Suprapubic skin (tissue), 4 donors: Measurements from ENCODE around the gene CLEC2A. TPM values are rescaled to one million over a fixed set of nuclear protein-coding genes. Genes with fewer than 3 reads are reported as not detected.

ENCODE experiments used
- DNase-seq, 2 donors: peaks; one replicate each; pipeline ENCODE4 v3.0.0-alpha.2; 2019; ENCODE audit warnings: low spot score in 2 of 2
- H3K27ac ChIP-seq: fragments of 200-600 bp; sonication (generic); one replicate; pipeline ENCODE4 v1.5.1; 2019
- H3K27me3 ChIP-seq: fragments of 200-600 bp; sonication (generic); one replicate; pipeline ENCODE4 v1.5.1; 2019
- H3K36me3 ChIP-seq: fragments of 200-600 bp; sonication (generic); one replicate; pipeline ENCODE4 v1.5.1; 2019
- H3K4me1 ChIP-seq: fragments of 200-600 bp; sonication (generic); one replicate; pipeline ENCODE4 v1.5.1; 2019
- H3K4me3 ChIP-seq: fragments of 200-600 bp; sonication (generic); one replicate; pipeline ENCODE4 v1.5.1; 2019; ENCODE audit warnings: mild to moderate bottlenecking
- H3K9me3 ChIP-seq: fragments of 200-600 bp; sonication (generic); one replicate; pipeline ENCODE4 v1.5.1; 2019
- CTCF ChIP-seq, 2 donors: fragments of 200-600 bp in 1 of 2; fragments of 450-650 bp in 1 of 2; sonication (generic) in 1 of 2; IDR thresholded peaks; one replicate each; pipeline ENCODE4 v1.5.1; 2016 to 2019; ENCODE audit warnings: antibody characterized with exemption in 2 of 2, mild to moderate bottlenecking in 1 of 2, moderate library complexity in 1 of 2
- EP300 ChIP-seq: sonication (generic); formaldehyde crosslinking; IDR thresholded peaks from one replicate; pipeline ENCODE4 v1.6.1; 2017; ENCODE audit warnings: antibody characterized with exemption
- POLR2A ChIP-seq, 2 donors: fragments of 450-650 bp; IDR thresholded peaks; one replicate each; pipeline ENCODE4 v1.6.1; 2017; ENCODE audit warnings: antibody characterized with exemption in 2 of 2, mild to moderate bottlenecking in 2 of 2, moderate library complexity in 2 of 2
- POLR2AphosphoS5 ChIP-seq, 3 donors: sonication (generic); formaldehyde crosslinking; IDR thresholded peaks; one replicate each; pipeline ENCODE4 v1.6.1; 2017; ENCODE audit warnings: antibody characterized with exemption in 3 of 3
- WGBS: methylation state at CpG from one replicate; pipeline ENCODE4 v1.1.5; 2018; 5-methylcytosine and 5-hydroxymethylcytosine counted together
- total RNA-seq, 4 donors: library from RNA; depleted of rRNA; stranded (reverse); fragments of >200 nt; gene quantifications; one replicate each; pipeline ENCODE4 v1.1.0, GENCODE V29; 2016

The CLEC2A gene
- total RNA-seq, 4 donors from 2014 or later: 35.7 to 68.5 (median 60.8) TPM

GRCh38 chr12:9895215-9895971 lies 36.8 kb downstream of the CLEC2A start:
- WGBS: 58% methylated on average over 6 of the region's 6 CpGs
- no peak for DNase-seq
- TF ChIP-seq EP300 (no peak), POLR2A (IDR thresholded peaks at IDR 0.05) (no peak), CTCF (IDR thresholded peaks at IDR 0.05) (no peak), POLR2AphosphoS5 (IDR thresholded peaks at IDR 0.05) (no peak)
- H3K4me1 ChIP-seq: peaks cover 5% of the 10 kb centered on the region
- no peaks in the 10 kb centered on the region for H3K36me3 ChIP-seq
- H3K4me3 ChIP-seq: no peak overlapping the region
- no peak overlapping the region for H3K27ac ChIP-seq
- H3K27me3 ChIP-seq: no peaks in the 10 kb centered on the region
- no peaks in the 10 kb centered on the region for H3K9me3 ChIP-seq

- Histone ChIP-seq H3K36me3 (no peaks in the 10 kb centered on the region), H3K4me3 (no peak overlapping the region), H3K4me1 (peaks cover 4% of the 10 kb centered on the region), H3K9me3 (no peaks in the 10 kb centered on the region), H3K27me3 (no peaks in the 10 kb centered on the region), H3K27ac (no peak overlapping the region)
- TF ChIP-seq CTCF (IDR thresholded peaks at IDR 0.05) (no peak), POLR2AphosphoS5 (IDR thresholded peaks at IDR 0.05) (no peak), POLR2A (IDR thresholded peaks at IDR 0.05) (no peak), EP300 (no peak)
- WGBS: 48% methylated on average over 4 of the region's 4 CpGs
- no peak for DNase-seq
Measured at GRCh38 chr12:9888665-9889273, 43.4 kb downstream of the CLEC2A start.

- no peaks in the 10 kb centered on the region for H3K36me3 ChIP-seq
- no peaks in the 10 kb centered on the region for H3K27me3 ChIP-seq
- no peak overlapping the region for H3K4me3 ChIP-seq
- TF ChIP-seq POLR2A (IDR thresholded peaks at IDR 0.05) (no peak), EP300 (no peak), POLR2AphosphoS5 (IDR thresholded peaks at IDR 0.05) (no peak), CTCF (IDR thresholded peaks at IDR 0.05) (no peak)
- DNase-seq: no peak
- no peaks in the 10 kb centered on the region for H3K9me3 ChIP-seq
- H3K4me1 ChIP-seq: peaks cover 14% of the 10 kb centered on the region
- no peak overlapping the region for H3K27ac ChIP-seq
Measured at GRCh38 chr12:9883175-9883574, 49.0 kb downstream of the CLEC2A start.

GRCh38 chr12:9881988-9882387 lies 50.2 kb downstream of the CLEC2A start:
- WGBS: 88% methylated on average over 5 of the region's 5 CpGs
- Histone ChIP-seq H3K27ac (no peak overlapping the region), H3K4me1 (peaks cover 14% of the 10 kb centered on the region), H3K4me3 (no peak overlapping the region), H3K36me3 (no peaks in the 10 kb centered on the region), H3K9me3 (no peaks in the 10 kb centered on the region), H3K27me3 (no peaks in the 10 kb centered on the region)
- no peak for TF ChIP-seq CTCF (IDR thresholded peaks at IDR 0.05)
- TF ChIP-seq POLR2A (IDR thresholded peaks at IDR 0.05): no peak
- TF ChIP-seq POLR2AphosphoS5 (IDR thresholded peaks at IDR 0.05): no peak
- no peak for TF ChIP-seq EP300
- DNase-seq: no peak

- no peaks in the 10 kb centered on the region for H3K9me3 ChIP-seq
- no peaks in the 10 kb centered on the region for H3K36me3 ChIP-seq
- no peak within 1 kb of the TSS for H3K4me3 ChIP-seq
- no peaks in the 10 kb centered on the region for H3K27me3 ChIP-seq
- H3K4me1 ChIP-seq: peaks cover 14% of the 10 kb centered on the region
- DNase-seq: no peak
- no peak within 1 kb of the TSS for H3K27ac ChIP-seq
- TF ChIP-seq POLR2AphosphoS5 (IDR thresholded peaks at IDR 0.05): no peak
- no peak for TF ChIP-seq CTCF (IDR thresholded peaks at IDR 0.05)
- no peak for TF ChIP-seq EP300
- TF ChIP-seq POLR2A (IDR thresholded peaks at IDR 0.05): no peak
- 98% methylated on average over 3 of the region's 3 CpGs for WGBS
Measured at GRCh38 chr12:9881246-9881645, 50.9 kb downstream of the CLEC2A start, which contains the start of gene KLRF2. TSS of gene KLRF2 (plus strand) at chr12:9881489. CDS start at chr12:9881596, 107 bp downstream.
